WTC11 (cell line): Measurements from ENCODE around the gene CDK5.

Source experiments
- CREB1 ChIP-seq: sonication (generic); formaldehyde crosslinking; IDR thresholded peaks from 2 replicates; pipeline ENCODE4 v1.8.0; 2023; ENCODE audit warnings: mild to moderate bottlenecking, missing genetic modification reagents
- ELF4 ChIP-seq: sonication (generic); formaldehyde crosslinking; IDR thresholded peaks from 2 replicates; pipeline ENCODE4 v1.8.1; 2022; ENCODE audit warnings: low read depth, mild to moderate bottlenecking, moderate library complexity, missing genetic modification reagents
- IRF2 ChIP-seq: sonication (generic); formaldehyde crosslinking; IDR thresholded peaks from 2 replicates; pipeline ENCODE4 v1.8.0; 2022; ENCODE audit warnings: low read depth, missing genetic modification reagents, borderline replicate concordance
- NR2C2 ChIP-seq: sonication (generic); formaldehyde crosslinking; IDR thresholded peaks from 2 replicates; pipeline ENCODE4 v1.8.0; 2022; ENCODE audit warnings: mild to moderate bottlenecking, missing genetic modification reagents
- SMAD3 ChIP-seq: sonication (generic); formaldehyde crosslinking; IDR thresholded peaks from 2 replicates; pipeline ENCODE4 v1.8.0; 2022; ENCODE audit warnings: missing genetic modification reagents, mild to moderate bottlenecking, borderline replicate concordance
- TF ChIP-seq, protein P1 (sequence below): fragments of 200-600 bp; IDR thresholded peaks from 2 replicates; pipeline ENCODE4 v1.8.0; 2022; ENCODE audit warnings: antibody characterized with exemption
- TF ChIP-seq, protein P2 (sequence below): fragments of 250-450 bp; sonication (Bioruptor Pico); IDR thresholded peaks from 2 replicates; pipeline ENCODE4 v1.9.0; 2021; ENCODE audit warnings: mild to moderate bottlenecking
- TF ChIP-seq, protein P3 (sequence below): sonication (generic); formaldehyde crosslinking; IDR thresholded peaks from 2 replicates; pipeline ENCODE4 v1.8.1; 2022; ENCODE audit warnings: low read depth, missing genetic modification reagents, borderline replicate concordance
- TF ChIP-seq, protein P4 (sequence below): sonication (generic); formaldehyde crosslinking; IDR thresholded peaks from 2 replicates; pipeline ENCODE4 v1.8.0; 2022; ENCODE audit warnings: mild to moderate bottlenecking, missing genetic modification reagents
- TF ChIP-seq, protein P5 (sequence below): sonication (generic); formaldehyde crosslinking; IDR thresholded peaks from 2 replicates; pipeline ENCODE4 v1.8.0; 2022; ENCODE audit warnings: missing genetic modification reagents

DNA sequence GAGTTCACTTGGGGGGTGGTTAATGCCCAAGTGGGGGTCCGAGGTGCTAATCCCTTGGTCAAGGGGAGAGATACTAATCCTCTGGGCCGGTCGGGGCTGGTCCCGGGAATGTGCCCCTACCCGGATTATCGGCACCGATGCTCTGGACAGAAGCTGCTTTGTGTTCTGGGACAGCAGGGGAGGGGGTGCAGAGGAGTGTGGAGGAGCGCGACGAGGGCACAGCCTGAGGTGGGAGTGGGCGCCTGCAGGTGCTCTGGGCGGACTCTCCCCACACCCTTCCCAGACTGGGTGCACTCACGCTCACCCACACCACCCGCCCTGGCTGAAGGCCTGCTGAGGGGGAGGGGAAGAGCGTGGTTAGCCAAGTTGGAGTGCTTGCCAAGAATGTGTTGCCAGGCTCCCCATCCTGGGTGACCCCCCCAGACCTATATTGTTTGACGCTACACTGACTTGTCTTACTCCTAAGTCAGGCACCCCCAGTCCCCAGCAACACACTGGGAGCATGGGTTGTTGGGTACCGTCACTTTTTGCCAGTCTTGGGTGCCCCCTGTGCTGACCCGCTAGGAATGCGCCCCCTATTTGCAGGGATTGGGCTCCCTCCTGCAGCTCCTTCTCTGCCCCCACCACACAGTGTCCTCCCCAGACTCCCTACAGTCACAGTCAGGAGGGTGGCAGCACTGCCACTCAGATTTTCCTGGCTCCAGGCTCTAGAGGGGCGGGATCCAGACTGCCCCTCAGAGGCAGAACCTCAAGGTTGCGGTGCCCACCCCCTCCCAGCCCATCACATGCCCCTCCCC, 2.9 kb upstream of the CDK5 start:
- TF ChIP-seq CREB1 (no peak), SMAD3 (CRISPR knock-in tag) (no peak), IRF2 (no peak), NR2C2 (no peak), ELF4 (CRISPR knock-in tag) (no peak)
- TF ChIP-seq, protein P1, sequence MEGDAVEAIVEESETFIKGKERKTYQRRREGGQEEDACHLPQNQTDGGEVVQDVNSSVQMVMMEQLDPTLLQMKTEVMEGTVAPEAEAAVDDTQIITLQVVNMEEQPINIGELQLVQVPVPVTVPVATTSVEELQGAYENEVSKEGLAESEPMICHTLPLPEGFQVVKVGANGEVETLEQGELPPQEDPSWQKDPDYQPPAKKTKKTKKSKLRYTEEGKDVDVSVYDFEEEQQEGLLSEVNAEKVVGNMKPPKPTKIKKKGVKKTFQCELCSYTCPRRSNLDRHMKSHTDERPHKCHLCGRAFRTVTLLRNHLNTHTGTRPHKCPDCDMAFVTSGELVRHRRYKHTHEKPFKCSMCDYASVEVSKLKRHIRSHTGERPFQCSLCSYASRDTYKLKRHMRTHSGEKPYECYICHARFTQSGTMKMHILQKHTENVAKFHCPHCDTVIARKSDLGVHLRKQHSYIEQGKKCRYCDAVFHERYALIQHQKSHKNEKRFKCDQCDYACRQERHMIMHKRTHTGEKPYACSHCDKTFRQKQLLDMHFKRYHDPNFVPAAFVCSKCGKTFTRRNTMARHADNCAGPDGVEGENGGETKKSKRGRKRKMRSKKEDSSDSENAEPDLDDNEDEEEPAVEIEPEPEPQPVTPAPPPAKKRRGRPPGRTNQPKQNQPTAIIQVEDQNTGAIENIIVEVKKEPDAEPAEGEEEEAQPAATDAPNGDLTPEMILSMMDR: no peak
- TF ChIP-seq, protein P2, sequence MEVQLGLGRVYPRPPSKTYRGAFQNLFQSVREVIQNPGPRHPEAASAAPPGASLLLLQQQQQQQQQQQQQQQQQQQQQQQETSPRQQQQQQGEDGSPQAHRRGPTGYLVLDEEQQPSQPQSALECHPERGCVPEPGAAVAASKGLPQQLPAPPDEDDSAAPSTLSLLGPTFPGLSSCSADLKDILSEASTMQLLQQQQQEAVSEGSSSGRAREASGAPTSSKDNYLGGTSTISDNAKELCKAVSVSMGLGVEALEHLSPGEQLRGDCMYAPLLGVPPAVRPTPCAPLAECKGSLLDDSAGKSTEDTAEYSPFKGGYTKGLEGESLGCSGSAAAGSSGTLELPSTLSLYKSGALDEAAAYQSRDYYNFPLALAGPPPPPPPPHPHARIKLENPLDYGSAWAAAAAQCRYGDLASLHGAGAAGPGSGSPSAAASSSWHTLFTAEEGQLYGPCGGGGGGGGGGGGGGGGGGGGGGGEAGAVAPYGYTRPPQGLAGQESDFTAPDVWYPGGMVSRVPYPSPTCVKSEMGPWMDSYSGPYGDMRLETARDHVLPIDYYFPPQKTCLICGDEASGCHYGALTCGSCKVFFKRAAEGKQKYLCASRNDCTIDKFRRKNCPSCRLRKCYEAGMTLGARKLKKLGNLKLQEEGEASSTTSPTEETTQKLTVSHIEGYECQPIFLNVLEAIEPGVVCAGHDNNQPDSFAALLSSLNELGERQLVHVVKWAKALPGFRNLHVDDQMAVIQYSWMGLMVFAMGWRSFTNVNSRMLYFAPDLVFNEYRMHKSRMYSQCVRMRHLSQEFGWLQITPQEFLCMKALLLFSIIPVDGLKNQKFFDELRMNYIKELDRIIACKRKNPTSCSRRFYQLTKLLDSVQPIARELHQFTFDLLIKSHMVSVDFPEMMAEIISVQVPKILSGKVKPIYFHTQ (CRISPR knock-in tag): no peak
- TF ChIP-seq, protein P3, sequence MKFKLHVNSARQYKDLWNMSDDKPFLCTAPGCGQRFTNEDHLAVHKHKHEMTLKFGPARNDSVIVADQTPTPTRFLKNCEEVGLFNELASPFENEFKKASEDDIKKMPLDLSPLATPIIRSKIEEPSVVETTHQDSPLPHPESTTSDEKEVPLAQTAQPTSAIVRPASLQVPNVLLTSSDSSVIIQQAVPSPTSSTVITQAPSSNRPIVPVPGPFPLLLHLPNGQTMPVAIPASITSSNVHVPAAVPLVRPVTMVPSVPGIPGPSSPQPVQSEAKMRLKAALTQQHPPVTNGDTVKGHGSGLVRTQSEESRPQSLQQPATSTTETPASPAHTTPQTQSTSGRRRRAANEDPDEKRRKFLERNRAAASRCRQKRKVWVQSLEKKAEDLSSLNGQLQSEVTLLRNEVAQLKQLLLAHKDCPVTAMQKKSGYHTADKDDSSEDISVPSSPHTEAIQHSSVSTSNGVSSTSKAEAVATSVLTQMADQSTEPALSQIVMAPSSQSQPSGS (CRISPR knock-in tag): no peak
- TF ChIP-seq, protein P4, sequence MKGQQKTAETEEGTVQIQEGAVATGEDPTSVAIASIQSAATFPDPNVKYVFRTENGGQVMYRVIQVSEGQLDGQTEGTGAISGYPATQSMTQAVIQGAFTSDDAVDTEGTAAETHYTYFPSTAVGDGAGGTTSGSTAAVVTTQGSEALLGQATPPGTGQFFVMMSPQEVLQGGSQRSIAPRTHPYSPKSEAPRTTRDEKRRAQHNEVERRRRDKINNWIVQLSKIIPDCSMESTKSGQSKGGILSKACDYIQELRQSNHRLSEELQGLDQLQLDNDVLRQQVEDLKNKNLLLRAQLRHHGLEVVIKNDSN (CRISPR knock-in tag): no peak
- TF ChIP-seq, protein P5, sequence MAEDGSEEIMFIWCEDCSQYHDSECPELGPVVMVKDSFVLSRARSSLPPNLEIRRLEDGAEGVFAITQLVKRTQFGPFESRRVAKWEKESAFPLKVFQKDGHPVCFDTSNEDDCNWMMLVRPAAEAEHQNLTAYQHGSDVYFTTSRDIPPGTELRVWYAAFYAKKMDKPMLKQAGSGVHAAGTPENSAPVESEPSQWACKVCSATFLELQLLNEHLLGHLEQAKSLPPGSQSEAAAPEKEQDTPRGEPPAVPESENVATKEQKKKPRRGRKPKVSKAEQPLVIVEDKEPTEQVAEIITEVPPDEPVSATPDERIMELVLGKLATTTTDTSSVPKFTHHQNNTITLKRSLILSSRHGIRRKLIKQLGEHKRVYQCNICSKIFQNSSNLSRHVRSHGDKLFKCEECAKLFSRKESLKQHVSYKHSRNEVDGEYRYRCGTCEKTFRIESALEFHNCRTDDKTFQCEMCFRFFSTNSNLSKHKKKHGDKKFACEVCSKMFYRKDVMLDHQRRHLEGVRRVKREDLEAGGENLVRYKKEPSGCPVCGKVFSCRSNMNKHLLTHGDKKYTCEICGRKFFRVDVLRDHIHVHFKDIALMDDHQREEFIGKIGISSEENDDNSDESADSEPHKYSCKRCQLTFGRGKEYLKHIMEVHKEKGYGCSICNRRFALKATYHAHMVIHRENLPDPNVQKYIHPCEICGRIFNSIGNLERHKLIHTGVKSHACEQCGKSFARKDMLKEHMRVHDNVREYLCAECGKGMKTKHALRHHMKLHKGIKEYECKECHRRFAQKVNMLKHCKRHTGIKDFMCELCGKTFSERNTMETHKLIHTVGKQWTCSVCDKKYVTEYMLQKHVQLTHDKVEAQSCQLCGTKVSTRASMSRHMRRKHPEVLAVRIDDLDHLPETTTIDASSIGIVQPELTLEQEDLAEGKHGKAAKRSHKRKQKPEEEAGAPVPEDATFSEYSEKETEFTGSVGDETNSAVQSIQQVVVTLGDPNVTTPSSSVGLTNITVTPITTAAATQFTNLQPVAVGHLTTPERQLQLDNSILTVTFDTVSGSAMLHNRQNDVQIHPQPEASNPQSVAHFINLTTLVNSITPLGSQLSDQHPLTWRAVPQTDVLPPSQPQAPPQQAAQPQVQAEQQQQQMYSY (CRISPR knock-in tag): no peak
